NB4 (cell line): ENCODE results near the gene IGSF23.

Experiments
- MYC ChIP-seq: IDR thresholded peaks from 2 replicates; pipeline ENCODE4 v1.6.1; 2011; ENCODE audit warnings: low read depth, low read length
- POLR2A ChIP-seq: IDR thresholded peaks from 2 replicates; pipeline ENCODE4 v1.6.1; 2011; ENCODE audit warnings: mild to moderate bottlenecking; ENCODE audit not compliant: insufficient read length; ENCODE audit errors: extremely low read depth
- TF ChIP-seq, protein P1 (sequence below): IDR thresholded peaks from one replicate; pipeline ENCODE4 v1.5.1; 2012; ENCODE audit warnings: low read depth, low read length
- TF ChIP-seq, protein P2 (sequence below): IDR thresholded peaks from 2 replicates; pipeline ENCODE4 v1.6.1; 2011; ENCODE audit warnings: low read depth, low read length

DNA sequence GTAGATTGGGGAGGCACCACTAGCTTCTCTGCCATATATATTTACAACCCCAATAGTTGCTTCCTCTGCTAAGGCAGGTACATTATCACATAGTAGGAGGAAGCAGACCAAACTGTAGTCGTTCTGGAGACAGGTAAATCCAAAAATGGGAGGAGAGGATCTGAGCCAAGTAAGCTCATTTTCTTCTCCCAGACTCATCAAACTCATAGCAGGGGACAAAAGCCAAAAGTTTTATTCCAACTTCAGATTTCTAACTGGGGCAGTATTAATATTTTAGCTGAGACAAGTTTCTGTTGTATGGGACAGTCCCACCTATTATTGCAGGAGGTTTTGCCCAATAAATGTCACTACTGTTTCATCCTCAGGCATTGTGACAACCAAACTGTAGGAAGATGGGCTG lies 7.8 kb upstream of the IGSF23 start:
- TF ChIP-seq, protein P1, sequence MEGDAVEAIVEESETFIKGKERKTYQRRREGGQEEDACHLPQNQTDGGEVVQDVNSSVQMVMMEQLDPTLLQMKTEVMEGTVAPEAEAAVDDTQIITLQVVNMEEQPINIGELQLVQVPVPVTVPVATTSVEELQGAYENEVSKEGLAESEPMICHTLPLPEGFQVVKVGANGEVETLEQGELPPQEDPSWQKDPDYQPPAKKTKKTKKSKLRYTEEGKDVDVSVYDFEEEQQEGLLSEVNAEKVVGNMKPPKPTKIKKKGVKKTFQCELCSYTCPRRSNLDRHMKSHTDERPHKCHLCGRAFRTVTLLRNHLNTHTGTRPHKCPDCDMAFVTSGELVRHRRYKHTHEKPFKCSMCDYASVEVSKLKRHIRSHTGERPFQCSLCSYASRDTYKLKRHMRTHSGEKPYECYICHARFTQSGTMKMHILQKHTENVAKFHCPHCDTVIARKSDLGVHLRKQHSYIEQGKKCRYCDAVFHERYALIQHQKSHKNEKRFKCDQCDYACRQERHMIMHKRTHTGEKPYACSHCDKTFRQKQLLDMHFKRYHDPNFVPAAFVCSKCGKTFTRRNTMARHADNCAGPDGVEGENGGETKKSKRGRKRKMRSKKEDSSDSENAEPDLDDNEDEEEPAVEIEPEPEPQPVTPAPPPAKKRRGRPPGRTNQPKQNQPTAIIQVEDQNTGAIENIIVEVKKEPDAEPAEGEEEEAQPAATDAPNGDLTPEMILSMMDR: no peak
- no peak for TF ChIP-seq POLR2A
- TF ChIP-seq, protein P2, sequence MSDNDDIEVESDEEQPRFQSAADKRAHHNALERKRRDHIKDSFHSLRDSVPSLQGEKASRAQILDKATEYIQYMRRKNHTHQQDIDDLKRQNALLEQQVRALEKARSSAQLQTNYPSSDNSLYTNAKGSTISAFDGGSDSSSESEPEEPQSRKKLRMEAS: no peak
- no peak for TF ChIP-seq MYC
